Hematopoietic multipotent progenitor cell treated with erythropoietin and hydrocortisone succinate and interleukin-3 and kit ligand, for 15 days (in vitro differentiated cells): ENCODE results near the gene COX7A1.

Experiments used
- DNase-seq: peaks from one replicate; pipeline ENCODE4 v3.0.0-alpha.2; 2015; ENCODE audit warnings: low spot score

The COX7A1 gene

DNA sequence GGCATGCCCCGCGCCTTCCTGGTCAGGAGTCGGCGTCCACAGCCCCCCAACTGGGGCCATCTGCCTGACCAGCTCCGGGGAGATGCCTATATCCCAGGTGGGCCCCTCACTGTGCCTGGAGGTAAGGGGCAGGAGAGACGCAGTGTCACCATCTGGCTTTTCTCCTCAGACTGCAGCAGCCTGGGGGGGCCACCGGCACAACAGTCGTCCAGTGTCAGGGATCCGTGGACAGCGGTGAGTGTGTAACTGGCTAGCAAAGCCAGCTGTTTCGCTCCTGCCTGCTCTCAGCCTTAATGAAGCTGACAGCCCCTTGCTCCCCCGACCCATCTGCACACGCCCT is 41.1 kb downstream of the COX7A1 start:
- DNase-seq, result no peak

DNA sequence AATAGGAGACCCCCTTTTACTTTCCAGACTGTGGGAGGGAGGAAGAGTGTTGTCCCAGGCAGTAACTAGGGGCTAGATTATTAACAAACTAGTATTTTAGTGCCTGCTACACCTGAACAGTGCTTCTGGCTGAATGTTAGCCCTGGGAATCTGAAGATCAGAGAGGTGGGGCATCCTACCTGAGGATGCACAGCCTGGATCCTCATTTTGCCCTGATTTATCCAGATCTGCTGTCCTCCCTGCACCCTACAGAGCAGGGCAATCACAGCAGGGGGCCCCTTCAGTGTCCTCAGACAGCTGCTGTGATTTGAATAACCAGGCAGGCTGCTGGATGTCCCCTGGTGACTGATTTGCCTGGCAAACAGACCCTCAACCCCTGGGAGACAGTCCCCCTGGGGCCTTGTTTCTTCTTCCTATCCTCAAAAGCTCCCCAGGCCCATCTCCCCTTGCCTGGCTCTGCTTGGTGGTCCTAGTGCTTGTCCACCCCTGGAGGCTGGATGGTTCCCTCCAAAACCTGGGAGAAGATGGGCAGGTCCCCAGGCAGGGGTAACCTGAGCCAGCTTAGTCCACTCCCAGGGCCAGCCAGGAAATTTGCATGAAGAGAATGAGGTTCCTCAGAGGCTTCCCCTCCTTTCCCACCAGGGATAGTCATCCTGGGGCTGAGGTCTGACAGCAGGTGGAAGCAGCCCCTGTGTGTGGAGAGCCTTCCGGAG is 41.6 kb downstream of the COX7A1 start, which contains the start of gene OVOL3:
Gene OVOL3, plus strand, starts transcription at position 657 of the 713 bp plus-strand sequence. CDS start 60 bp downstream, outside the sequence.
- DNase-seq, result no peak

DNA sequence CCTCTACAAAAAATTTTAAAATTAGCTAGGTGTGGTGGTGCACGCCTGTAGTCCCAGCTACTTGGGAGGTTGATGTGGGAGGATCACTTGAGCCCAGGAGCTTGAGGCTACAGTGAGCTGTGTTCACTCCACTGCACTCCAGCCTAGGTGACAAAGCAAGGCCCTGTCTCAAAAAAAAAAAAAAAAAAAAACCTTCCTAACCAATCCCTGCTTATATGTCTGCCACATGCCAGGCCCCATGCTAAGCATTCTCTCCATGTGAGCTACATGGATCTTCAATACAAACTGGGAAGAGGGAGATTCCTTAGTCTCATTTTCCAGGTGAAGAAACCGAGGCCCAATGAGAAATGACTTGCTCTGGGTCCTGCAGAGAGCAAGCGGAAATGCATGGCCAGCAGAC is 43.6 kb downstream of the COX7A1 start:
- no peak for DNase-seq

DNA sequence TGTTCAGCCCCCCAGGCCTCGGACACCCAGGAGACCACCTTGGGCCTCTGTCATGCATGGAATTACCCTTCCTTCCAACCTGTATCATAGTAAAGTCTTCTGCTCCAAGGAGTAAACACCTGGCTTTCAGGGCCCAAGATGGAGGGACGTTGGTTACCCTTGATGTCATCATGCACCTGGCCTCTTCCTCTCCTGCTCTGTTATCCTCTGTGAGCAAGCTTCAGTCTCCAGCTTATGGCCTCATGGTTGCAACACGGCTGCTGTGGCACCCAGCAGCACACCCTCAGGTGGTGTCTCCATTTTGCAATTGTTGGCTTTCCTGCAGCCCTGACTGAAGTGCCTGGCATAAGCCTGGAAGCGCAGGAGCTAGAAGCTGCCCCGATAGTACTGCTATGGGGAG is 45.3 kb downstream of the COX7A1 start:
- no peak for DNase-seq

DNA sequence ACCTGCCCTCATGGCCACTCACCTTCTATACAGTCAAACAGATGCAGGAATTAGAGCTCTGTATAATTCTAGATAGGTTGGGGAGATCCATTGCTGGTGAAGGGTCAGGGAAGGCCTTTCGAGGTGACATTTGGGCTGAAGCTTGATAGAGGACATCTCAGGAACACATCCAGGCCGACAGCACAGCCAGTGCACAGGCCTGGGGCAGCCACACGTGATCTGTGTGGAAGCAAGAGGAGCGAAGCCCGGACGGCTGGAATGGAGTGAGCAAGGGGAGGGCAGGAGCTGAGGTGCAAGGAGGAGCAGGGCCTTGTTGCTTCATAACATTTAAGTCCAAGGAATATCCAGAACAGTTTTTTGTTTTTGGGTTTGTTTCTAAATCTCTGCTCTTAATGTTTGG is 45.8 kb downstream of the COX7A1 start:
- no peak for DNase-seq

DNA sequence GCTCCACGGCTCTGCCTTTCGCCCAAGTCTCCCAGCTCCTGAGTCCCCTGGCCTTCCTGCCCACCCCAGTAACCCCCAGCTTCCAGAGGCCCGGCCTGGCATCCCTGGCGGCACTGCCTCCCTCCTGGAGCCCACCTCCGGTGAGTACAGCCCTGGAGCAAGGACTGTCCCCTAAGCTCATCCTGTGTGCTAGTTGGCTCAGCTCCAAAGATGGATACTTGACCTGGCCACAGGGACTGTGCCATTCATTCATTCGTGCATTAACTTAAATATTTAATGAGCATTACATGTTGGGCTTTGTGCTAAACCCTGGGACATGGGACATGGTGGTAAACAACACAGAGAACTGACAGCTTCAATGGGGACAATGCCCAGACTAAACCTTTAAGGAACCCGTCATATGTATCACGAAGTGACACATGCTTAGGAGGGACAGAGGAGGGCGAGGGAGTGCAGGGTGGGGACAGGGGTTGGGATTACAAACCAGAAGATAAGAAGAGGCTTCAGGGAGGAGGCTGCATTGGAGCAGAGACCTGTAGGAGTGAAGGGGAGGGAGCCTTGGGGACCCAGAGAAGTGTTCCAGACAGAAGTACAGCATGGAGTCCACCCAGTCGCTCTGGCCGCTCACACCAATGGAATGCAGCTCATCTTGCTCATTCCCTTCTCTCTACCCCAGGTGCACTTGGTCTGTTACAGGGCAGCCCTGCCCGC is 48.2 kb downstream of the COX7A1 start:
- peak; percentile 84 for DNase-seq

DNA sequence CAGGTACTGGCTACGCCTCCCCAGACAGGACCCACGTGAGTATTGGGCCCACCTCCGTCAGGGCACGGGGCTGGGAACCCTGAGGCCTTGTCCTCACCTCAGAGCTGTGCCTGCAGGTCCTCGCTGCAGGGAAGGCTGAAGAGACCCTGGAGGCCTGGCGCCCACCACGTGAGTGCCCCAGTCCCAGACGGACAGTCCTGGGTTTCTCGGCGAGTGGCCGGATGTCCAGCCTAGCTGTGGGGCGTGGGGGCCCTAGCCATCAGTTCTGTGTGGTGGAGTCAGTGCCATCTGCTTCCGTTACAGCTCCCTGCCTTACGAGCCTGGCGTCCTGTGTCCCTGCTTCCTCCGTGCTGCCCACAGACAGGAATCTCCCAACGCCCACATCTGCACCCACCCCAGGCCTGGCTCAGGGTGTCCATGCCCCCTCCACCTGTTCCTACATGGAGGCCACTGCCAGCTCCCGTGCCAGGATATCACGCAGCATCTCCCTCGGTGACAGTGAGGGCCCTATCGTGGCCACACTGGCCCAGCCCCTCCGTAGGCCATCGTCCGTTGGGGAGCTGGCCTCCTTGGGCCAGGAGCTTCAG is 49.1 kb downstream of the COX7A1 start:
- no peak for DNase-seq

DNA sequence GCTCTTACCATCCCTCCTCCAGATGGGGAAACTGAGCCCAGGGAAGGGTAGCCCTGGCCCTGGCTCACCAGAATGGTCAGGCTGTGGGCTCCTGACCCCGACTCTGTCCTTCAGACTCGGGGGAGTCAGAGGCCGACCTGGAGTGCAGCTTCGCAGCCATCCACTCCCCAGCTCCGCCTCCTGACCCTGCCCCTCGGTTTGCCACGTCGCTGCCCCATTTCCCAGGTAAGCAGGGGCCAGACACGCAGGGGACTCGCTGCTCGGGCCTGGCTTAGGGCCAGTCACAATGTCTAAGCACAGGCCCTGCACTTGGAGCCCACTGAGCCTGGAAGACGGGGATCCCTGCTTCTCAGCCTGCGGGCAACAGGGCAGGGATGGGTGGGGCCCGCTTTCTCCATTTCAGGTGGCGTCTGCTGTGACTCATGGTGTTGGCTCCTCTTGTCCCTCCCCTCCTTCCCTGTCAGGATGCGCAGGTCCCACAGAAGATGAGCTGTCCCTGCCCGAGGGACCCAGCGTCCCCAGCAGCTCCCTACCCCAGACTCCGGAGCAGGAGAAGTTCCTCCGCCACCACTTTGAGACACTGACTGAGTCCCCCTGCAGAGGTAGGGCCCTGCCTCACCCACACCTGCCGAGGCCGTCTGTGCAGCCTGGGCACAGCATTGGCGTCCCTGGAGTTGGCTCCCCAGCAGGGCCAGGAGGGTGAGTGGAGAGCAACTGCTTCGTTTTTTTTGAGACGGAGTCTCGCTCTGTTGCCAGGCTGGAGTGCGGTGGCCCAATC is 50.5 kb downstream of the COX7A1 start:
- no peak for DNase-seq
